Stimulated activated CD8-positive, alpha-beta memory T cell treated with anti-CD3 and anti-CD28 coated beads, Interleukin-15, amount 100 ng/mL, for 4 hours (primary cell): ENCODE measurements around the gene PCGF1.

Experiments
- DNase-seq, 2 donors: peaks; one replicate each; pipeline ENCODE4 v3.0.0-alpha.2; 2020; ENCODE audit warnings: low read depth in 2 of 2

The PCGF1 gene

GRCh38 chr2:74515271-74515980 is 7.9 kb upstream of the PCGF1 start:
- no peak for DNase-seq

GRCh38 chr2:74514368-74515270 is 7.1 kb upstream of the PCGF1 start, which contains the start of gene TLX2:
Gene TLX2 (plus strand): TSS chr2:74514450. CDS start chr2:74514807, 357 bp downstream.
- DNase-seq, result no peak

- no peak for DNase-seq
These were observed 6.3 kb upstream of the PCGF1 start for GRCh38 chr2:74513605-74514367.

GRCh38 chr2:74512744-74513604 is 5.5 kb upstream of the PCGF1 start:
- DNase-seq, result no peak

GRCh38 chr2:74511104-74511989 is 3.9 kb upstream of the PCGF1 start:
- no peak for DNase-seq

- no peak for DNase-seq
These were observed 2.8 kb upstream of the PCGF1 start for GRCh38 chr2:74510272-74510671.

GRCh38 chr2:74507926-74508520 is 528 bp upstream of the PCGF1 start:
- no peak for DNase-seq

- no peak for DNase-seq
These were observed 1.8 kb downstream of the PCGF1 start for GRCh38 chr2:74505448-74506246.

GRCh38 chr2:74504591-74504990 is 2.9 kb downstream of the PCGF1 start:
- no peak for DNase-seq

GRCh38 chr2:74503506-74504475 is 3.7 kb downstream of the PCGF1 start:
- DNase-seq, result no peak

GRCh38 chr2:74502720-74503505 is 4.6 kb downstream of the PCGF1 start:
- DNase-seq, result no peak

- DNase-seq, result no peak
These were observed 5.3 kb downstream of the PCGF1 start for GRCh38 chr2:74502147-74502719.

- DNase-seq, result no peak
These were observed 6.0 kb downstream of the PCGF1 start for GRCh38 chr2:74501335-74502071.

GRCh38 chr2:74500578-74500946 is 6.9 kb downstream of the PCGF1 start:
- no peak for DNase-seq

GRCh38 chr2:74499940-74500577 is 7.4 kb downstream of the PCGF1 start:
- DNase-seq, result no peak
